Endothelial cell (in vitro differentiated cells): ENCODE results near the gene TEX35. TPM values are rescaled to one million over a fixed set of nuclear protein-coding genes. Genes with fewer than 3 reads are reported as not detected.
"Not testable (repeated sequence)": the region's sequence is repeated elsewhere in the genome, so short reads cannot be mapped to it uniquely, and the experiment has no call there.

Experiments used
- DNase-seq: peaks from one replicate; pipeline ENCODE4 v3.0.0; 2021; ENCODE audit warnings: low spot score
- H3K27ac Mint-ChIP-seq: one replicate; pipeline ENCODE4 v1.8.0; 2021; ENCODE audit warnings: mixed read lengths, inconsistent platforms; ENCODE audit not compliant: unreplicated experiment
- H3K27me3 Mint-ChIP-seq: one replicate; pipeline ENCODE4 v1.8.0; 2021; ENCODE audit warnings: mild to moderate bottlenecking, moderate library complexity, mixed read lengths, inconsistent platforms; ENCODE audit not compliant: unreplicated experiment
- H3K36me3 Mint-ChIP-seq: one replicate; pipeline ENCODE4 v1.8.0; 2021; ENCODE audit warnings: mild to moderate bottlenecking, low read depth, mixed read lengths, inconsistent platforms; ENCODE audit not compliant: unreplicated experiment
- H3K4me1 Mint-ChIP-seq: one replicate; pipeline ENCODE4 v1.8.0; 2021; ENCODE audit warnings: mild to moderate bottlenecking, mixed read lengths, inconsistent platforms; ENCODE audit not compliant: unreplicated experiment
- H3K4me3 Mint-ChIP-seq: one replicate; pipeline ENCODE4 v1.8.0; 2021; ENCODE audit warnings: mild to moderate bottlenecking, mixed read lengths, inconsistent platforms; ENCODE audit not compliant: unreplicated experiment
- H3K9me3 Mint-ChIP-seq: one replicate; pipeline ENCODE4 v1.8.0; 2021; ENCODE audit warnings: mixed read lengths, inconsistent platforms; ENCODE audit not compliant: unreplicated experiment
- total RNA-seq: library from RNA; stranded (reverse); fragmentation: NEBNext Ultra II Directional; extraction: Animal tissue kit (Norgen Biotek cat#: 25700); gene quantifications from one replicate; pipeline ENCODE4 v1.2.1, GENCODE V29; 2021; ENCODE audit not compliant: unreplicated experiment
- TF ChIP-seq, protein P1 (sequence below): fragments of 200-600 bp; sonication (generic); IDR thresholded peaks from one replicate; pipeline ENCODE4 v1.5.0; 2021; ENCODE audit warnings: antibody characterized with exemption; ENCODE audit not compliant: unreplicated experiment

TEX35 gene
- total RNA-seq, 1 donor from 2014 or later: not detected

DNA sequence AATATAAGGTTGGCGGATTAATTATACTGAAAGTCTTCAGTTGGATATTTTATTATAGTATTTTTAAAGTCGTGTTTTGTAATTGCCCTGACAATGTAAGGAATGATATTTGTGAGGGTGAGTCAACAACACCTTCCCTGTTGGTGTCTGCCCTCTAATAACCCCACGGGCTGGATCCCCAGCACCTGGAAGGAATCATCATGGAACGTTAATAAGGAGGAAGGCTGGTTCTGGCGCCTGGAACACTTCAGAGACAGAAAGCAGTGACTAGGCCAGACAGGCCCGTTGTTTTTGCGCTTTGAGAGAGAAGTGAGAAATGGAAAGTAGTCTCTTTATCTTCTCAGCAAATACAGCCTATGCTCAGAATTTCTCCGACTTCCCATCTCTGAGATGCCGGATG is 31.6 kb downstream of the TEX35 start:
- no peak overlapping the region for H3K27ac Mint-ChIP-seq
- peaks cover 7% of the 10 kb centered on the region for H3K4me1 Mint-ChIP-seq
- DNase-seq: no peak
- H3K4me3 Mint-ChIP-seq: no peak overlapping the region
- TF ChIP-seq, protein P1, sequence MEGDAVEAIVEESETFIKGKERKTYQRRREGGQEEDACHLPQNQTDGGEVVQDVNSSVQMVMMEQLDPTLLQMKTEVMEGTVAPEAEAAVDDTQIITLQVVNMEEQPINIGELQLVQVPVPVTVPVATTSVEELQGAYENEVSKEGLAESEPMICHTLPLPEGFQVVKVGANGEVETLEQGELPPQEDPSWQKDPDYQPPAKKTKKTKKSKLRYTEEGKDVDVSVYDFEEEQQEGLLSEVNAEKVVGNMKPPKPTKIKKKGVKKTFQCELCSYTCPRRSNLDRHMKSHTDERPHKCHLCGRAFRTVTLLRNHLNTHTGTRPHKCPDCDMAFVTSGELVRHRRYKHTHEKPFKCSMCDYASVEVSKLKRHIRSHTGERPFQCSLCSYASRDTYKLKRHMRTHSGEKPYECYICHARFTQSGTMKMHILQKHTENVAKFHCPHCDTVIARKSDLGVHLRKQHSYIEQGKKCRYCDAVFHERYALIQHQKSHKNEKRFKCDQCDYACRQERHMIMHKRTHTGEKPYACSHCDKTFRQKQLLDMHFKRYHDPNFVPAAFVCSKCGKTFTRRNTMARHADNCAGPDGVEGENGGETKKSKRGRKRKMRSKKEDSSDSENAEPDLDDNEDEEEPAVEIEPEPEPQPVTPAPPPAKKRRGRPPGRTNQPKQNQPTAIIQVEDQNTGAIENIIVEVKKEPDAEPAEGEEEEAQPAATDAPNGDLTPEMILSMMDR: no peak
- no peaks in the 10 kb centered on the region for H3K36me3 Mint-ChIP-seq
- H3K9me3 Mint-ChIP-seq: no peaks in the 10 kb centered on the region
- H3K27me3 Mint-ChIP-seq: peaks cover 4% of the 10 kb centered on the region

DNA sequence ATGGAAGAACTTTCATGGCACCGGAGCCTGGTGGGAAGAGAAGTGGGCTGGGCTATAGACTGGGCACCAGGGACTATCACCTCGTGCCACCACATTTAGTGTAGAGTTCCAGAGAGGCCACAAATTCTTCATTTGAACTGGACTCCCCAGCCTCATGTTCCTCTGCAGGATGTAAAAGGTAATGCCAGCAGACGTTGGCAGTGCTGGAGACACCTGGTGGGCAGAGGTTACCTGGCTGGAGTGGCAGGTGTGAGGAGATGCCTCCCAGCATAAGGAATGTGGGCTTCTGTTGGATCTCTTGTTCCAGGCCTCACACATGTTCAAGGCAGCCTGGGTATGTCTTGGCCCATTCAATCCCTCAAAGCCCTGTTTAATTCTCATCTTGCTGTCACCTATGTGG is 35.2 kb downstream of the TEX35 start:
- Mint-ChIP-seq H3K9me3 (no peaks in the 10 kb centered on the region), H3K4me1 (peaks cover 3% of the 10 kb centered on the region), H3K27ac (no peak overlapping the region), H3K27me3 (no peaks in the 10 kb centered on the region), H3K4me3 (no peak overlapping the region), H3K36me3 (peaks cover 4% of the 10 kb centered on the region)
- no peak for DNase-seq
- TF ChIP-seq, protein P1: no peak

DNA sequence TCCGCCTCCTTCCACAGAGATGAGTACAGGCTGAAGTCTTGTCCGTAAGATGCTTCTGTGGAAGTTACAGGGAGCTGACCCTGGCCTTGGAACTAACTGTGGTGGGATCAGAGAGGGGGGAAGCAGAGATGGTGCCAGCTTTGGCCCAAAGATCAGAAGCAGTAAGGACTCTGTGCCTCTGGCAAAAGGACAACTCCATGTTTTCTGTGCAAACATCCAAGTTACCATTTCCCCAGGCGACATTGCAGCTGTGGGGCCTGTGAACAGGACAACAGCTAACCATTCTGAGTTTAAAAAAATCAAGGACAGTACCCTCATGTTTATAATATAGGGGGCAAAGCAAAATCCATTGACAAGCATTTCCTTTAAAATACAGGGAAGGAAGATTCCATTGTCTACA is 38.4 kb downstream of the TEX35 start:
- peaks cover 9% of the 10 kb centered on the region for H3K36me3 Mint-ChIP-seq
- TF ChIP-seq, protein P1: no peak
- H3K9me3 Mint-ChIP-seq: peaks cover 4% of the 10 kb centered on the region
- no peaks in the 10 kb centered on the region for H3K4me1 Mint-ChIP-seq
- H3K27ac Mint-ChIP-seq: no peak overlapping the region
- DNase-seq: no peak
- H3K27me3 Mint-ChIP-seq: no peaks in the 10 kb centered on the region
- H3K4me3 Mint-ChIP-seq: no peak overlapping the region

DNA sequence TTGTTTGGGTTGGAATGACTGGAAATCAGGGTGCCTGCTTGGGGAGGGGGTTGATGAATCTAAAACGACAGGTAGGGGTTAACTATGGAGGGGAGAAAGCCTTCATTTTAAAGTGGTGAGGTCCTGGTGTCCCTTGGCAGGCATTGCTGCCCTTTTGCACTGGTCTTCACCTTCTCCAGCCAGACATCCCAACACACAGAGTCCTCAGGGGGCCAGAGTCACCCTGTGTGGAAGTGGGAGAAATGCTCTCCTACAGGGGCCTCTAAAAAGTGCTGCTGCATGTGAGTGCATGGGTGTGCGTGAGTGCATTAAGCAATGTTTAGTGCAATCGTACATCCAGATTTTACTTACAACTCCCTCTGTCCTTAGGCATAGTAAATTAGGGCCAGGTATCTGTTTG is 39.0 kb downstream of the TEX35 start:
- Mint-ChIP-seq H3K9me3 (peaks cover 4% of the 10 kb centered on the region), H3K4me3 (no peak overlapping the region), H3K27ac (no peak overlapping the region), H3K36me3 (peaks cover 9% of the 10 kb centered on the region), H3K27me3 (no peaks in the 10 kb centered on the region), H3K4me1 (no peaks in the 10 kb centered on the region)
- TF ChIP-seq, protein P1: no peak
- DNase-seq: no peak

DNA sequence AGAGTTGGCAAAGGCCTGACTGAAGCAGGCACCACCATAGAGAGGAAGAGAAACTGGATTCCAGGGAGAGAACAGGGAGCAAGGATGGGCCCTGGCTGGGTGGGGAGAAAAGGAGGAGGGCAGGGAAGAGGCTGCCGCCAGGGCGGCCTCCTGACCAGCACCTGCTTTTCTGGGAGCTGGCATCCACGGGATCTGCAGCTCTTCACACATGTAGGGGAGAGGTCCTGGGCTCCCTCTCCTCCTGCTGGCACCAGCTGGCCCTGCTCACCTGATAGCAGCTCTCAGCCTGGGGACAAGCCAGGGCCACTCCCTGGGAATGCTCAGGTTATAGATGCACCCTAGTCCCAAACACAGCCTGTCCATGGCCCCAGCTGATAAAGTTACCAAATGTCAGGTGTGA is 39.9 kb downstream of the TEX35 start:
- Mint-ChIP-seq H3K4me1 (no peaks in the 10 kb centered on the region), H3K36me3 (peaks cover 9% of the 10 kb centered on the region), H3K9me3 (peaks cover 4% of the 10 kb centered on the region), H3K4me3 (no peak overlapping the region), H3K27me3 (no peaks in the 10 kb centered on the region), H3K27ac (no peak overlapping the region)
- TF ChIP-seq, protein P1: no peak
- DNase-seq: no peak

DNA sequence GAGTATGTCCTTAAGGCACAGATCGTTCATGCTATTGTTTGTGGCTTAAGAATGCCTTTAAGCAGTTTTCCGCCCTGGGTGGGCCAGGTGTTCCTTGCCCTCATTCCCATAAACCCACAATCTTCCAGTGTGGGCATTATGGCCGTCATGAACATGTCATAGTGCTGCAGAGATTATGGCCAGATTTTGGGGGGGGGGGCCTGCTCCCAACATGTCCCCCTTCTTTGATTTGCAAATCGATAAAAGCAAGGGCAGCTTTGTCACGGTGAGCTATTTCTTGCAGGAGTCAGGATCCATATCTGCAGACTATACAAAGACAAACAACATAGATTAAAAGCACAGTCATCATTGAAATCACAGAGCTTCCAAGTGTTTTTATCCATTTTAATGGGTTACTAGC is 41.4 kb downstream of the TEX35 start:
- not testable (repeated sequence) for H3K4me3 Mint-ChIP-seq, H3K27me3 Mint-ChIP-seq, DNase-seq, H3K27ac Mint-ChIP-seq, H3K9me3 Mint-ChIP-seq, H3K36me3 Mint-ChIP-seq
- peaks cover 11% of the 10 kb centered on the region for H3K4me1 Mint-ChIP-seq

DNA sequence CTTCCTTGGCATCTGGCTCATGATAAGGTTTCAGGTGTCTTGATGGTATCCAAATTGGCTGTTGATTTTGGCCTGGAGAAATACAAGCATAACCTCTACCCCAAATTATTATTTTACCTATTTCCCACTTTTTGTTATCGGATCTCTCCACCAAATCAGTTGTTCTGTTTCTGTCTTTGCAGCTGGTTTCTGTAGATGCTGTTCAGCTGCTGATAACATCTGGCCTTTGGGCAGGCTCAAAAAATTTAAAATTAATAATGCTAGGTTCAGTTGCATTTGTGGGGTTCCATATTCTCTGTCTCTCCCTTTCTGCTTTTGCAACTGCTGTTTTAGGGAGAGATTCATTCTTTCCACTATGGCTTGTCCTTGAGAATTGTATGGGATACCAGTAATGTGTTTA is 42.7 kb downstream of the TEX35 start:
- peaks cover 15% of the 10 kb centered on the region for H3K4me1 Mint-ChIP-seq
- H3K4me3 Mint-ChIP-seq, H3K27me3 Mint-ChIP-seq, H3K9me3 Mint-ChIP-seq, DNase-seq, H3K36me3 Mint-ChIP-seq, H3K27ac Mint-ChIP-seq: not testable (repeated sequence)

DNA sequence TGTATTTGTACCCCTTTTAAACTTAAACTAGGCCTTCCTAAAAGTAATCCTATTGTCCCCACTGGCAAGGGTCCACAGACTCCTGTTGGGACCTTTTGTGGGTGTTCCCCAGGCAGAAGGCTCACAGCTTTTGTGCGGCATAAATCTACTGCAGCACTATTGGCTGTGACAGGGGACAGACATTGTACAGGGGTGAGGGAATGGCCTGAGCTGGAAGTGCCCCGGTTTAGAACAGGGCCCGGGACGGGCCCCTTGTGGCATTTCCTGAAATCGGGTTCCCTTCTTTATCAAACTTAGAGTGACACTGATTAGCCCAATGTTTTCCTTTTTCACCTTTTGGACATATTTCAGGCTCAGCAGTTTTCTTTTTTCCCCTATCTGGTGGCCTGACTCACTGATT is 45.9 kb downstream of the TEX35 start:
- Mint-ChIP-seq H3K4me1 (peaks cover 15% of the 10 kb centered on the region), H3K27ac (peak overlapping the region; percentile 92)
- not testable (repeated sequence) for H3K27me3 Mint-ChIP-seq, H3K4me3 Mint-ChIP-seq, DNase-seq, H3K36me3 Mint-ChIP-seq, H3K9me3 Mint-ChIP-seq
